Ovary (tissue), 3 donors: ENCODE measurements around the gene LMF1.

Experiments
- EP300 ChIP-seq: sonication (generic); formaldehyde crosslinking; IDR thresholded peaks from one replicate; pipeline ENCODE4 v1.6.1; 2017; ENCODE audit warnings: antibody characterized with exemption
- POLR2A ChIP-seq: fragments of 450-650 bp; IDR thresholded peaks from one replicate; pipeline ENCODE4 v1.6.1; 2017; ENCODE audit warnings: antibody characterized with exemption, mild to moderate bottlenecking, moderate library complexity
- TF ChIP-seq, protein P1 (sequence below), 3 donors: fragments of 450-650 bp in 2 of 3; fragments of 200-600 bp in 1 of 3; IDR thresholded peaks; one replicate each; pipeline versions ENCODE4 v1.5.1 to v1.8.0; 2016 to 2022; ENCODE audit warnings: antibody characterized with exemption in 3 of 3, mild to moderate bottlenecking in 1 of 3
- donor health status: DM: no; HTN: no; CAD: no.

DNA sequence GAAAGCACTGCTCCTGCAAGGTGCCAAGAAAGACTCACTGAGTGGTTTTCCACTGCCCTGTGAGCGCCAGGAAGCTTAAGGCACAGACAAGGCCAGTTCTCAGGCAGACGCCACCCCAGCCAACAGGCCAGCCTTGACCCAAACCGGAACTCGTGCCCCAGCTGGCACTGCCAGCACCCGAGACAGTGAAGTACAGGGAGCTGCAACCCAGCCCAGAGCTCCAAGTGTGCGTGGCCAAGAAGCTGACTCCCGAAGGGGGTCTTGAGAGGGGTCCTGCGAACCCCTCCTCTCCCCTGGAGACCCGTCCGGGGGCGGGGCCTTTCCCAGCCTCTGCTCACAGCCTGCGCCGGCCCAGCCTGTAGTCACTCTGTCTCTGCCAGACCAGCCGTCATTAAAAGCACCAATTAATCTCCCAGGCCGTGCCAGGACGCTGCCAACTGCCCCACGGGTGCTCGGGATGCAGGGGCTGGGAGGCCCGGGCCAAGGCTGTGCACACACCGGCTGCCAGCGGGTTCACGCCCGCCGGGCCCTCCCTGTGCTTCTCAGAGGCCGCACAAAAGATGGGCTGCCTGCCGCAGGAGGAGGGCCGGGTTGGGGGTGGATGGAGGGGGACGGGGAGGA is 6.4 kb upstream of the LMF1 start:
- TF ChIP-seq, protein P1, sequence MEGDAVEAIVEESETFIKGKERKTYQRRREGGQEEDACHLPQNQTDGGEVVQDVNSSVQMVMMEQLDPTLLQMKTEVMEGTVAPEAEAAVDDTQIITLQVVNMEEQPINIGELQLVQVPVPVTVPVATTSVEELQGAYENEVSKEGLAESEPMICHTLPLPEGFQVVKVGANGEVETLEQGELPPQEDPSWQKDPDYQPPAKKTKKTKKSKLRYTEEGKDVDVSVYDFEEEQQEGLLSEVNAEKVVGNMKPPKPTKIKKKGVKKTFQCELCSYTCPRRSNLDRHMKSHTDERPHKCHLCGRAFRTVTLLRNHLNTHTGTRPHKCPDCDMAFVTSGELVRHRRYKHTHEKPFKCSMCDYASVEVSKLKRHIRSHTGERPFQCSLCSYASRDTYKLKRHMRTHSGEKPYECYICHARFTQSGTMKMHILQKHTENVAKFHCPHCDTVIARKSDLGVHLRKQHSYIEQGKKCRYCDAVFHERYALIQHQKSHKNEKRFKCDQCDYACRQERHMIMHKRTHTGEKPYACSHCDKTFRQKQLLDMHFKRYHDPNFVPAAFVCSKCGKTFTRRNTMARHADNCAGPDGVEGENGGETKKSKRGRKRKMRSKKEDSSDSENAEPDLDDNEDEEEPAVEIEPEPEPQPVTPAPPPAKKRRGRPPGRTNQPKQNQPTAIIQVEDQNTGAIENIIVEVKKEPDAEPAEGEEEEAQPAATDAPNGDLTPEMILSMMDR (IDR thresholded peaks at IDR 0.05) = no peak
- TF ChIP-seq POLR2A (peak; percentile 12), EP300 (no peak)
